ENCODE data around the gene NPIPB8. TPM values are rescaled to one million over a fixed set of nuclear protein-coding genes. Genes with fewer than 3 reads are reported as not detected.

Gene NPIPB8
- polyA plus RNA-seq, 3 donors = 0.11 TPM; not detected in 2

GRCh38 chr16:28609631-28610594 lies 28.0 kb upstream of the NPIPB8 start, which contains the start of gene SULT1A1:
Gene SULT1A1, minus strand, starts transcription at chr16:28610044. Its CDS starts 1,189 bp downstream, at chr16:28608855.
- H3K4me2 ChIP-seq (replicated peaks; ENCODE audit: extremely low read depth, low read length, poor library complexity, severe bottlenecking) = peak within 1 kb of the TSS; percentile 69
- peak within 1 kb of the TSS; percentile 46 to 79 (median 56) for H3K4me3 ChIP-seq (replicated peaks in 1 of 3; ENCODE audit: low read depth in 2 of 3, low read length in 3 of 3)
- peaks cover 32 to 38% of the 10 kb centered on the region in 2 donors for H3K4me1 ChIP-seq (ENCODE audit: control insufficient read depth in 1 of 2, insufficient read depth in 2 of 2, low read length in 2 of 2)
- no peaks in the 10 kb centered on the region for H3K9me3 Mint-ChIP-seq
- no peaks in the 10 kb centered on the region for H3K27me3 ChIP-seq (ENCODE audit: control insufficient read depth in 2 of 2, insufficient read depth in 2 of 2, low read length in 2 of 2)
- H3K27me3 Mint-ChIP-seq (ENCODE audit: low read depth in 3 of 3) = peaks cover 0 to 1% (median 0%) of the 10 kb centered on the region in 3 donors
- peaks cover 31% of the 10 kb centered on the region for H3K79me2 ChIP-seq (ENCODE audit: insufficient read depth, low read length)
- peak within 1 kb of the TSS; percentile 64 for H3K9ac ChIP-seq (ENCODE audit: insufficient read depth, low read length, poor library complexity, severe bottlenecking)
- peaks cover 41% of the 10 kb centered on the region for H3K4me1 Mint-ChIP-seq
- H3K9me3 ChIP-seq (replicated peaks in 1 of 2; ENCODE audit: control insufficient read depth in 1 of 2, insufficient read depth in 1 of 2, low read length in 2 of 2) = no peaks in the 10 kb centered on the region
- no peak within 1 kb of the TSS for H2AFZ ChIP-seq (ENCODE audit: insufficient read depth, low read depth, low read length, poor library complexity, severe bottlenecking)
- peak within 1 kb of the TSS; percentile 89 to 97 (median 95) for H3K27ac Mint-ChIP-seq
- H4K20me1 ChIP-seq (ENCODE audit: insufficient read depth, low read length) = peaks cover 14% of the 10 kb centered on the region
- H3K4me3 Mint-ChIP-seq = peak within 1 kb of the TSS; percentile 91 to 98
- H3K36me3 Mint-ChIP-seq = peaks cover 31 to 38% of the 10 kb centered on the region in 2 donors
- intact Hi-C loops (cut with micrococcal nuclease) = no loop called here
- H3K27ac ChIP-seq (ENCODE audit: low read depth in 1 of 2, low read length in 2 of 2) = peak within 1 kb of the TSS; percentile 63 to 77
- no peak for TF ChIP-seq CTCF (IDR thresholded peaks at IDR 0.05)
- 74% methylated on average over 5 of the region's 11 CpGs for WGBS (ENCODE audit: insufficient coverage)
- peaks cover 15 to 21% of the 10 kb centered on the region in 2 donors for H3K36me3 ChIP-seq (replicated peaks in 1 of 2; ENCODE audit: control insufficient read depth in 1 of 2, insufficient read depth in 2 of 2, low read length in 2 of 2)
- peak in 1 of 3 donors; percentile 58 for DNase-seq

- Histone ChIP-seq H3K27ac (ENCODE audit: low read depth in 1 of 2, low read length in 2 of 2) (peak overlapping the region; percentile 63 to 77), H3K4me2 (replicated peaks; ENCODE audit: extremely low read depth, low read length, poor library complexity, severe bottlenecking) (peak overlapping the region; percentile 69), H3K9ac (ENCODE audit: insufficient read depth, low read length, poor library complexity, severe bottlenecking) (peak overlapping the region; percentile 64), H3K4me3 (replicated peaks in 1 of 3; ENCODE audit: low read depth in 2 of 3, low read length in 3 of 3) (peak overlapping the region in 1 of 3 experiments; percentile 79), H3K9me3 (replicated peaks in 1 of 2; ENCODE audit: control insufficient read depth in 1 of 2, insufficient read depth in 1 of 2, low read length in 2 of 2) (no peaks in the 10 kb centered on the region), H3K27me3 (ENCODE audit: control insufficient read depth in 2 of 2, insufficient read depth in 2 of 2, low read length in 2 of 2) (no peaks in the 10 kb centered on the region), H3K4me1 (ENCODE audit: control insufficient read depth in 1 of 2, insufficient read depth in 2 of 2, low read length in 2 of 2) (peaks cover 32 to 38% of the 10 kb centered on the region in 2 donors), H4K20me1 (ENCODE audit: insufficient read depth, low read length) (peaks cover 14% of the 10 kb centered on the region), H2AFZ (ENCODE audit: insufficient read depth, low read depth, low read length, poor library complexity, severe bottlenecking) (no peak overlapping the region), H3K36me3 (replicated peaks in 1 of 2; ENCODE audit: control insufficient read depth in 1 of 2, insufficient read depth in 2 of 2, low read length in 2 of 2) (peaks cover 9 to 16% of the 10 kb centered on the region in 2 donors), H3K79me2 (ENCODE audit: insufficient read depth, low read length) (peaks cover 31% of the 10 kb centered on the region)
- Mint-ChIP-seq H3K9me3 (no peaks in the 10 kb centered on the region), H3K4me3 (peak overlapping the region; percentile 91 to 98), H3K27me3 (ENCODE audit: low read depth in 3 of 3) (peaks cover 0 to 1% (median 0%) of the 10 kb centered on the region in 3 donors), H3K4me1 (peaks cover 44% of the 10 kb centered on the region), H3K27ac (peak overlapping the region; percentile 89 to 97 (median 95)), H3K36me3 (peaks cover 24 to 33% of the 10 kb centered on the region in 2 donors)
- no peak for DNase-seq
- no peak for TF ChIP-seq CTCF (IDR thresholded peaks at IDR 0.05)
- intact Hi-C loops (cut with micrococcal nuclease) = no loop called here
- WGBS (ENCODE audit: insufficient coverage) = 100% methylated on average over 2 of the region's 10 CpGs
Measured at GRCh38 chr16:28610595-28611191, 27.2 kb upstream of the NPIPB8 start.
